Effector CD8-positive, alpha-beta T cell (primary cell): ENCODE data around the gene VTI1A.
"Not testable (repeated sequence)": the region's sequence is repeated elsewhere in the genome, so short reads cannot be mapped to it uniquely, and the experiment has no call there.

Source experiments
- DNase-seq: peaks from one replicate; lab custom pipeline; 2025; lab: John Stamatoyannopoulos, UW

The VTI1A gene

GRCh38 chr10:112835944-112836451 lies 389.0 kb downstream of the VTI1A start:
- DNase-seq = no peak

- DNase-seq = no peak
Observed at GRCh38 chr10:112838784-112839481, 391.9 kb downstream of the VTI1A start.

GRCh38 chr10:112839928-112840654 lies 393.1 kb downstream of the VTI1A start:
- DNase-seq = no peak

- no peak for DNase-seq
Observed at GRCh38 chr10:112841549-112841948, 394.5 kb downstream of the VTI1A start.

GRCh38 chr10:112842832-112843360 lies 395.9 kb downstream of the VTI1A start:
- no peak for DNase-seq

GRCh38 chr10:112843623-112844022 lies 396.6 kb downstream of the VTI1A start:
- DNase-seq = no peak

GRCh38 chr10:112844681-112845544 lies 397.9 kb downstream of the VTI1A start:
- no peak for DNase-seq

- DNase-seq = no peak
Observed at GRCh38 chr10:112847778-112848177, 400.8 kb downstream of the VTI1A start.

- DNase-seq = no peak
Observed at GRCh38 chr10:112848228-112848627, 401.2 kb downstream of the VTI1A start.

- no peak for DNase-seq
Observed at GRCh38 chr10:112848868-112849430, 401.9 kb downstream of the VTI1A start.

GRCh38 chr10:112849546-112849945 lies 402.5 kb downstream of the VTI1A start:
- DNase-seq = no peak

- DNase-seq = no peak
Observed at GRCh38 chr10:112851181-112851580, 404.2 kb downstream of the VTI1A start.

GRCh38 chr10:112851588-112852211 lies 404.7 kb downstream of the VTI1A start:
- no peak for DNase-seq

- DNase-seq = no peak
Observed at GRCh38 chr10:112852306-112852705, 405.3 kb downstream of the VTI1A start.

GRCh38 chr10:112855134-112855533 lies 408.1 kb downstream of the VTI1A start:
- no peak for DNase-seq

- no peak for DNase-seq
Observed at GRCh38 chr10:112857493-112857892, 410.5 kb downstream of the VTI1A start.

- no peak for DNase-seq
Observed at GRCh38 chr10:112858986-112859651, 412.1 kb downstream of the VTI1A start.

- no peak for DNase-seq
Observed at GRCh38 chr10:112859793-112860192, 412.8 kb downstream of the VTI1A start.

GRCh38 chr10:112863461-112863860 lies 416.4 kb downstream of the VTI1A start:
- DNase-seq = not testable (repeated sequence)
